Lower leg skin (tissue), 4 donors: ENCODE data around the gene WDPCP. TPM values are rescaled to one million over a fixed set of nuclear protein-coding genes. Genes with fewer than 3 reads are reported as not detected.
"Not testable (repeated sequence)": the region's sequence is repeated elsewhere in the genome, so short reads cannot be mapped to it uniquely, and the experiment has no call there.

ENCODE experiments used
- DNase-seq, 2 donors: peaks; one replicate each; pipeline ENCODE4 v3.0.0-alpha.2; 2019; ENCODE audit warnings: low spot score in 2 of 2
- H3K4me3 ChIP-seq: fragments of 200-600 bp; sonication (generic); 2 replicates; pipeline ENCODE4 v1.5.1; 2017; ENCODE audit warnings: mild to moderate bottlenecking, low read depth; ENCODE audit not compliant: poor library complexity, severe bottlenecking
- CTCF ChIP-seq, 3 donors: fragments of 450-650 bp; IDR thresholded peaks; one replicate each; pipeline ENCODE4 v1.5.1; 2016; ENCODE audit warnings: antibody characterized with exemption in 3 of 3, mild to moderate bottlenecking in 3 of 3, moderate library complexity in 2 of 3
- POLR2A ChIP-seq, 2 donors: fragments of 450-650 bp; IDR thresholded peaks; one replicate each; pipeline ENCODE4 v1.6.1; 2016 to 2017; ENCODE audit warnings: antibody characterized with exemption in 2 of 2, mild to moderate bottlenecking in 1 of 2, moderate library complexity in 1 of 2
- WGBS, 2 donors: methylation state at CpG; one replicate each; pipeline ENCODE4 v1.1.5; 2018; 5-methylcytosine and 5-hydroxymethylcytosine counted together
- intact Hi-C: fragments of 100-400 bp; cut with DNase I; formaldehyde crosslinking; loops from one replicate; pipeline ENCODE4 v1.15.0; 2023; ENCODE audit warnings: low total_unique reads
- total RNA-seq, 4 donors: library from RNA; depleted of rRNA; stranded (reverse); fragments of >200 nt; gene quantifications; one replicate each; pipeline ENCODE4 v1.1.0, GENCODE V29; 2016

WDPCP gene
- total RNA-seq, 4 donors from 2014 or later, result 4.5 to 10.2 (median 5.5) TPM

DNA sequence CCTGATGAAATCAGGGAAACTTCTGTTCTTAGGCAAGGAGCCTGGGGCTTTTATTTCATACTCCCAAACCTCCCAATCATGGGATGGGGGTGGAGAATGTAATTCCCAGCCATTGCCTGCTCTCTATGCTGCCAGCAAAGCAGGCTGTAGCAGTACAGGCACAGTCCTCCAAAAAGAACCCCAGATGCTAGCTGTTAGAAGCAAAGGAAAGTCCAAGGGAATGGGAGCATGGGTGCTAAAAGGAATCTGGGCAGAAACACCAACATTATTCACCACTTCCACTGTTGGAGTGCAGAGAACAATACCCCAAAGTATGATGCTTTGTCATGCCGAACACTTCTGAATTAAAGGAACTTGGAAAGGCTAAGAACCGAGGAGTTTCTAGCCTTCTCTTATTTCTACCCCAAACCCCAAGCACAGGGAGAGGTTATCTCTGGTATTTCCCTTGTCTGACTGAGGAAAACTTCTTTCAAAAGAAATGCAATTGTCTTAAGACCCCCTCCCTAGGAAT is 25.2 kb upstream of the WDPCP start:
- no peak for DNase-seq
- WGBS, 2 donors, result 82 to 86% methylated on average over 2 of the region's 2 CpGs
- intact Hi-C loops, result no loop called here
- TF ChIP-seq POLR2A (IDR thresholded peaks at IDR 0.05) (no peak), CTCF (IDR thresholded peaks at IDR 0.05) (no peak)
- H3K4me3 ChIP-seq, result no peak overlapping the region

GRCh38 chr2:63610525-63610924 is 22.2 kb upstream of the WDPCP start:
- DNase-seq, result no peak
- intact Hi-C loops, result no loop called here
- TF ChIP-seq POLR2A (IDR thresholded peaks at IDR 0.05) (no peak), CTCF (IDR thresholded peaks at IDR 0.05) (no peak)
- 97% methylated on average over 4 of the region's 4 CpGs for WGBS, 2 donors
- H3K4me3 ChIP-seq, result no peak overlapping the region

GRCh38 chr2:63608865-63609264 is 20.6 kb upstream of the WDPCP start:
- H3K4me3 ChIP-seq, intact Hi-C loops, DNase-seq: not testable (repeated sequence)
- 65 to 73% methylated on average over 8 of the region's 8 CpGs for WGBS, 2 donors

- intact Hi-C loops, result no loop called here
- no peak for DNase-seq
- H3K4me3 ChIP-seq, result no peak overlapping the region
- WGBS, 2 donors, result 82 to 86% methylated on average over 4 of the region's 4 CpGs
- TF ChIP-seq POLR2A (IDR thresholded peaks at IDR 0.05), result no peak
- no peak for TF ChIP-seq CTCF (IDR thresholded peaks at IDR 0.05)
These were observed 16.4 kb upstream of the WDPCP start for GRCh38 chr2:63604666-63605065.

GRCh38 chr2:63600881-63601460 is 12.7 kb upstream of the WDPCP start:
- TF ChIP-seq POLR2A (IDR thresholded peaks at IDR 0.05), result no peak
- TF ChIP-seq CTCF (IDR thresholded peaks at IDR 0.05), result no peak
- no peak for DNase-seq
- intact Hi-C loops, result no loop called here
- H3K4me3 ChIP-seq, result no peak overlapping the region
- WGBS, 2 donors, result 83 to 86% methylated on average over 1 of the region's 1 CpG

DNA sequence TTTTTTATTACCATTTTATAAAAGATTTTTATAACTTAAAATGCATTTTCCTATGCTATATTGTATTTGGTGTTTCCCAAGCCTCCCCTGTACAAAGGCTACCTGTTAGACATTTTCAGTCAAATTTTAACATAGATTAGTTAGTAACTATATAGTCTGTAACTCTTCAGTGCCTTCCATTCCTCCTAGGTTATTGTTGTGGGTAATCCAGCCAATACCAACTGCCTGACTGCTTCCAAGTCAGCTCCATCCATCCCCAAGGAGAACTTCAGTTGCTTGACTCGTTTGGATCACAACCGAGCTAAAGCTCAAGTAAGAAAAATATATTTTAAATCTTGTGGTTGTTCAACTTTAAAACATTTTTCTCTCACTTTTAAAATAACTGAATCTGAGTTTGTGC is 10.7 kb upstream of the WDPCP start:
- no peak overlapping the region for H3K4me3 ChIP-seq
- TF ChIP-seq CTCF (IDR thresholded peaks at IDR 0.05) (no peak), POLR2A (IDR thresholded peaks at IDR 0.05) (no peak)
- WGBS, 2 donors, result 84 to 88% methylated on average over 2 of the region's 2 CpGs
- intact Hi-C loops, result no loop called here
- DNase-seq, result no peak
